D341Med (cell line): ENCODE results near the gene NHLRC2.
A peak's percentile ranks its signal among the peaks of the same experiment; 100 is the strongest.
"Not testable (repeated sequence)": the region's sequence is repeated elsewhere in the genome, so short reads cannot be mapped to it uniquely, and the experiment has no call there.

ENCODE experiments used
- DNase-seq: peaks from one replicate; pipeline ENCODE4 v3.0.0; 2012; ENCODE audit warnings: low spot score

NHLRC2 gene, protein sequence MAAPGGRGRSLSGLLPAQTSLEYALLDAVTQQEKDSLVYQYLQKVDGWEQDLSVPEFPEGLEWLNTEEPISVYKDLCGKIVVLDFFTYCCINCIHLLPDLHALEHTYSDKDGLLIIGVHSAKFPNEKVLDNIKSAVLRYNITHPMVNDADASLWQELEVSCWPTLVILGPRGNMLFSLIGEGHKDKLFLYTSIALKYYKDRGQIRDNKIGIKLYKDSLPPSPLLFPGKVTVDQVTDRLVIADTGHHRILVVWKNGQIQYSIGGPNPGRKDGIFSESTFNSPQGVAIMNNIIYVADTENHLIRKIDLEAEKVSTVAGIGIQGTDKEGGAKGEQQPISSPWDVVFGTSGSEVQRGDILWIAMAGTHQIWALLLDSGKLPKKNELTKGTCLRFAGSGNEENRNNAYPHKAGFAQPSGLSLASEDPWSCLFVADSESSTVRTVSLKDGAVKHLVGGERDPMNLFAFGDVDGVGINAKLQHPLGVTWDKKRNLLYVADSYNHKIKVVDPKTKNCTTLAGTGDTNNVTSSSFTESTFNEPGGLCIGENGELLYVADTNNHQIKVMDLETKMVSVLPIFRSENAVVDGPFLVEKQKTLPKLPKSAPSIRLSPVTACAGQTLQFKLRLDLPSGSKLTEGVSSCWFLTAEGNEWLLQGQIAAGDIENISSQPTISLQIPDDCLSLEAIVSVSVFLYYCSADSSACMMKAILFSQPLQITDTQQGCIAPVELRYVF

DNA sequence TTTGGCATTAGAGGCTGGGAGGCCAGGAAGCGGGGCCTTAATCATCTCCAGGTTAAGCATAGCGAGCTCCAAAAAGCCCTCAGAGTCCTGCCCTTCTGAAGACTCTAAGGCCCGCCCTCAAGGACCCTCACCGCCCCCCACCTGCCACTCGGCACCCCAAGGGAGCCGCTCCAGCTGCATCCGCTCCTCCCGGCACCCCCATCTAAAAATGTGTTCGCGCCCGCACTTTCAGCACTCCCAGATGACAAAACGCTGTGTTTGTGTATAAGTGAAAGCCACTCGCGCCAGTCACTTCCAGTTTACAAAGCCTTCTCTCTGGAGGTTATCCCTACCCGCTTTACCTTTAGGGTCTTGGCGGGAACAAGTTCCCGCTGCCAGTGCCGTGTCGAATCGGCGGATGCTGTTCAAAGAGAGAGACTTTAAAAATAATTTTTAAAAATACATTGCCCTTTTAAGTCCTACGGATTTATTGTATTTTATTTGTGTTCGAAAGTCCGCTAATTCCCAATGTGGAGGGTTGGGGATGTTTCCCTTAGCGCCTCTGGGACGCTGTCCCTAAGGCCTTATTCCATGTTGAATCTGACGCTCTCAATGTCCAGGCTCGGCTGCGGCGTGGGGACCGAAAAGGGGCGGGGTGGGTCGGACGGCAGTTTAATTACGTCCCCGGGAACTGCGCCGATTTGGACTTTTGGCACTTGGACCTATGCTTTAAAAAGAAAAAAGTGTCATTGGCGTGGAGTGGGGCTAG, at the start of gene NHLRC2, which contains the start of gene DCLRE1A:
Gene NHLRC2 (plus strand): TSS at position 649 of the 748 bp plus-strand sequence. CDS start 212 bp downstream, outside the sequence.
Gene DCLRE1A (minus strand): TSS at position 70 of the 748 bp plus-strand sequence. CDS start 900 bp downstream, outside the sequence.
- peak; percentile 66 for DNase-seq

DNA sequence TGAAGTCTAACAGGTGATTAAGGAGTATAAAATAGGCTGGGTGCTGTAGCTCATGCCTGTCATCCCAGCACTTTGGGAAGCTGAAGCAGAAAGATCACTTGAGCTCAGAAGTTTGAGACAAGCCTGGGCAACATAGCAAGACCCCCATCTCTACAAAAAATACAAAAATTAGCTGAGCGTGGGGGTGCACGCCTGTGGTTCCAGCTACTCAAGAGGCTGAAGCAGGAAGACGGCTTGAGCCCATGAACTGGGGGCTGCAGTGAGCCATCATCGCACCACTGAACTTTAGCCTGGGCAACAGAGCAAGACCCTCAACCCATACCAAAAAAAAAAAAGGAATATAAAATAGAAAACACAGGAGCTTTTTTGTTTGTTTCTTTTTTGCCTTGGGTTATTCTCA, 48.0 kb upstream of the NHLRC2 start:
- DNase-seq = no peak

DNA sequence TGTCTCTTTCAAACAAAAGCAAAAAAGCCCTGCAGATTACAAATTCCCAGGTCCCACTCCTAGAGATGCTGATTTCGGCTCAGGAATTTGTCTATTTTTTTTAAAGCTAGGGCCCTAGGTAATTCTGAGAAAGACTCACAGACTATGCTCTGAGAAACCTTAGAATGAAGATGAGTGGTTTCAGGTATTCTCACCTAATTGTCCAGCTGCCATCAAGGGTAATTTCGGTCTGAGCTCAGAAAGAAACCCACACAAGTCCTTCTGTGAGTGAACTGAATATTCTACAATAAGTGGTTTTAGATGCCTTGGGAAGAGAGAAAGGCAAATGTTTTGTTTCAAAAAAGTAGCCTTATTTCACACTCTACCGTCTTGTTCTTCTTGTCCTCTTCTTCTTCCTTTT, 46.3 kb upstream of the NHLRC2 start:
- no peak for DNase-seq

DNA sequence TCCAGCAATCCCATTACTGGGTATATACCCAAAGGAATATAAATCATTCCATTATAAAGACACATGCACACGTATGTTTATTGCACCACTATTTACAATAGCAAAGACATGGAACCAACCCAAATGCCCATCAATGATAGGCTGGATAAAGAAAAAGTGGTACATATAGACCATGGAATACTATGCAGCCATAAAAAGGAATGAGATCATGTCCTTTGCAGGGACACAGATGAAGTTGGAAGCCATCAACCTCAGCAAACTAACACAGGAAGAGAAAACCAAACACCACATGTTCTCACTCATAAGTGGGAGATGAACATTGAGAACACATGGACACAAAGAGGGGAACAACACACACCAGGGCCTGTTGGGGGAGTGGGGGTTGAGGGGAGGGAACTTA, 39.8 kb upstream of the NHLRC2 start:
- not testable (repeated sequence) for DNase-seq

DNA sequence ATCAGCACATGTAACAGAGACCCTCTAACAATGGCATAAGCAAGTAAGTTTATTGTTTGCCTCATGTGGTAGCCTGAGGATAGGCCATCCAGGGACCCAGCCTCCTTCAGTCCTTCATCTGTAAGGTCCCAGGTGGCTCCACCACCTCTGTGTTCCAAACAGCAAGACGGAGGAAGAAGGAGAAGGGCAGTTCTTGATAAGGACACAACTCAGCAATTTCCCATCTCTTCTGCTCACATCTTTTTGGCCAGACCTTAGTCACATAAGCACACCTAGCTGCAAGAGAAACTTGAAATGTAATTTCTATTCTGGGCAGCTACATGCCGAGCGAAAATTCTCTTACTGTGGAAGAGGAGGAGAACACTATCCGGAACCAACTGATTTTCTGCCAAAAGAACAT, 34.5 kb upstream of the NHLRC2 start:
- DNase-seq = no peak

DNA sequence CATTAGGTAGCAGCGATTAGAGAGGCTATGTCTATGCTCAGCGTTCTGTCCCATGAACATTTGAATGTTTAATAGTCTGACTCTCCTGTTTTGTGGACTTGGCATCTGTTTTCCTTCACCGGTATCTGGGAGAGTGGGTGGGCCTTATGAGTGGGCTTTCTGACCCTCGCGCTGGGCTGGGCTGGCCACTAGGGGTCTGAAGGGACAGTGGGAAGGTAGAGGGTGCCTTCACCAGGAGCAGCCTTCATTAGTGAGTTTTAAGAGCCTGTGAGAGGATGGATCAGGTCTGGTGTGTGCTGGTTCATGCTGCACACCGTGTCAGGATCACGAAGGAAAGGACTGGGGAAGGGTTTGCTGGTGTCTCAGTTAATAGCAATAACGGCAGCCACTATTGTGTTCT, 34.0 kb upstream of the NHLRC2 start:
- no peak for DNase-seq

DNA sequence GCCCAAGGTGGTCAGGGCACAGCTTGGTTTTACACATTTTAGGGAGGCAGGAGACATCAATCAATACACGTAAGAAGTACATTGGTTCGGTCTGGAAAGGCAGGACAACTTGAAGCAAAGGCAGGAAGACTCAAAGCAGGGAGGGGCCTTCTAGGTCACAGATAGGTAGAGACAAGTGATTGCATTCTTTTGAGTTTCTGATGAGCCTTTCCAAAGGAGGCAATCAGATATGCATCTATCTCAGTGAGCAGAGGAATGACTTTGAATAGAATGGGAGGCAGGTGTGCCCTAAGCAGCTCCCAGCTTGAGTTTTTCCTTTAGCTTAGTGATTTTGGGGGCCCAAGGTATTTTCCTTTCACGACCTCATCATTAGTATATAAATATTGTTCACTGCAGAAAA, 33.2 kb upstream of the NHLRC2 start:
- DNase-seq = not testable (repeated sequence)

DNA sequence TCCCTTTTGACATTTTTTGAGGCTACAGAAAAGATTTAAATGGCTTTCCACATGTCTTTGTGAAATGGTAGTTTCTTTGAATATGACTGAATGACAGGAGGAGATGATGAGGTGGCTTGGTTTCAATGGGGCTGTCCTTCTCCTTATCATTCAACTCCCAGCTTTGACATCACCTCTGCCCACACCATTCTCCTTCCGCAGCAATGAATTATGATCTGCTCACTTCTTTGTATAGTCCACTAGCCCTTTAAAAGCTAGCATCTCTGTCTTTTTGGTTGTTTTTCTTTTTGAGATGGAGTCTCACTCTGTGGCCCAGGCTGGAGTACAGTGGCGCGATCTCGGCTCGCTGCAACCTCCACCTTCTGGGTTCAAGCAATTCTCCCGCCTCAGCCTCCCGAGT, 32.3 kb upstream of the NHLRC2 start:
- DNase-seq = no peak

DNA sequence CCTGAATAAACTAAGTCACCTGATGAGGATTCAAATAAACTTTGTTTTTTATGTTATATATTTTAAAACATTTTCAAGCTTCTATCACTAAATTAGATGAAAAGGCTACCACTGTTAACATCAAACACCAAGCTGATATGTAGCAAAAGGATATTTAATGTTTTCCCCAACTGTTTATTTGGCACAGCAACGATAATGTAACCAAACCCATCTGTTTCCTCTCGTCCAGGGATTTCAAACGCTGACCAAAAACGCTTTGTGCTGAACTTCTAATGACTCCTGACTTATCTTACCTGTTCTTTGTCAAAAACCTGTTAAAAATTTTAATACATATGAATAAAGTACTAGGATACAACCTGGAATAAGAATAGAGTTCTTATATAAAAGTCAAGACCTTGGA, 31.1 kb upstream of the NHLRC2 start:
- DNase-seq = no peak

DNA sequence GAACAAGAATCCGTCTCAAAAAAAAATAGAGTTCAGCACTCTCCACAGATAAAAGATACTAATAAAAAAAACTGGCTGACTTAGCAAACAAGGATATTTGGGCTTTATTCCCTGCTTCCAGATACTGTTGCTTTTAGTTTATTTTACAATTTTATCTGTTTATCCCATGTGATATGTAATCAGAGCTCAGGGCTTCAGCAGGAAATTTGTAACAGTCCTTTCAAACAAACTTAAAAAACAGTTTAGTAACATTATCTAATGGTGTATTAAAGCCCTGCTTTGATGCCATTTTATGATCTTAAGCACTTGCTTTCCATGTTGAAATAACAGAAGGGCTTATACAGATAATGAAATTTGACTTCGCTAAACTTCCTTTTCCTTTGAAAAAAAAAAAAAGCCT, 28.7 kb upstream of the NHLRC2 start:
- DNase-seq = no peak

DNA sequence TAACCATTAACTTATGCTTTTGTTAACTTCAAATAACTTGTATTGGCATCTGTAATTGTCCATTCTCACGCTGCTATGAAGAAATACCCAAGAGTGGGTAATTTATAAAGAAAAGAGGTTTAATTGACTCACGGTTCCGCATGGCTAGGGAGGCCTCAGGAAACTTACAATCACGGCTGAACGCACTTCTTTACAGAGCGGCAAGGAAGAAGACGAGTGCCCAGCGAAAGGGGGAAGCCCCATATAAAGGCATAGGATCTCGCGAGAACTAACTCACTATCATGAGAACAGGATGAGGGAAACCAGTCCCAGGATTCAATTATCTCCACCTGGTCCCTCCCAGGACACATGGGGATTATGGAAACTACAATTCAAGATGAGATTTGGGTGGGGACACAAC, 25.9 kb upstream of the NHLRC2 start:
- not testable (repeated sequence) for DNase-seq

DNA sequence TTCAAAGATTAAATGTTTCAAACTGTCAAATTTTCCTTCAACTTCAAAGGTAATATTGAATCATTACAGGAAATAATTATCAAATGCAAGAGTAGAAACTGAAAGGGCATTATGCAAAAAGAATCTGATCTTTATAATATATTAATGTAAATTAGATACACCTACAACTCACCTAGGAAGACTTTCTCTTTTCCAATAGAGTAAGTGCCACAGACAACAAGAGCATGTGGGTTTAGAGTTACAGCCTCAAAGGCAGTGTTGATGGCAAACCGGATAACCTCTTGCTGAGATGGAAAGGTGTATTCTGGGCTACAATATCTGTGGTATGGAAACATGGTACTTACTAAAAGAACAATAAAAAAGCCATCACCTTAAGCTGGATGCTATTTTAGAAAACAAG, 12.3 kb upstream of the NHLRC2 start:
- DNase-seq = no peak

DNA sequence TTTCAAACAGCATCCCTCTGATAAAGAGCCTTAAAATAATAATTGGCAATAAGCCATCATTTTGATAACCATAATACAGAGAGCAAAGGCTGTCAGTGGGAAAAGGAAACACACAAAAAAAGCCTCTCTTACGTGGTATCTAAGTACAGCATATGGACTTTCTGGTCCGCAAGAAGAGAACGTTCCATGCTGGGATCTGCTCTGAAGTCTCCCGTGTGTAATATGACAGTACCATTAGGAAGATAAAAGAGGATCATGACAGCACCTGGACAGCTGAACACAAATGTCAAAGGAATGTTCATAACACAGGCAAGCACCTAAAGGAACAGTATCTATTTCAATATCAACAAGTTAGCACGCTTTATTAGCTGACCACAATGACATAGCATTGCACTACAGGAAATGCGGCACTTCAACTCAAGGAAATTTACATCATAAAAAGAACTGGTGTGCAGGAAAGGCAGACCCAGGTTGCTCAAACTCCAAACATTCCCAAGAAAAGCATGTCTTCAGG, 10.4 kb upstream of the NHLRC2 start:
- DNase-seq = no peak

DNA sequence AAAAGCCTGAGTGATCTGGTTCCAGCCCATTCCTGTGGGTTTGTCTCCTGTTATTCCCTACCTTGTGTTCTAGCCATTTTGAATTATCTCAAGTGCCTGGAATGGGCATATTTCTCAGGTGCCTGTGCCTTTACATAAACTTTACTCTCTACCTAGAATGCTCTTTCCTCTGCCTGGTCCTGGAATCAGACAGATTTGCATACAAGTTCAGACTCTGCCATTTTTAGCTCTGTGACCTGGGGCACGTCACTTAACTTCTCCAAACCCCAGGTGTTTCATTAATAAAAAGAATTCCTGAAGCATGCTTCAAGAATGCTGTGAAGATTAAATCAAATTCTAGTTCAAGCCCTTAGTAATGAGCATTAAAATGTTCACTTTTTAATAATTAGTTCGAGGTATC, 8.4 kb upstream of the NHLRC2 start:
- no peak for DNase-seq

DNA sequence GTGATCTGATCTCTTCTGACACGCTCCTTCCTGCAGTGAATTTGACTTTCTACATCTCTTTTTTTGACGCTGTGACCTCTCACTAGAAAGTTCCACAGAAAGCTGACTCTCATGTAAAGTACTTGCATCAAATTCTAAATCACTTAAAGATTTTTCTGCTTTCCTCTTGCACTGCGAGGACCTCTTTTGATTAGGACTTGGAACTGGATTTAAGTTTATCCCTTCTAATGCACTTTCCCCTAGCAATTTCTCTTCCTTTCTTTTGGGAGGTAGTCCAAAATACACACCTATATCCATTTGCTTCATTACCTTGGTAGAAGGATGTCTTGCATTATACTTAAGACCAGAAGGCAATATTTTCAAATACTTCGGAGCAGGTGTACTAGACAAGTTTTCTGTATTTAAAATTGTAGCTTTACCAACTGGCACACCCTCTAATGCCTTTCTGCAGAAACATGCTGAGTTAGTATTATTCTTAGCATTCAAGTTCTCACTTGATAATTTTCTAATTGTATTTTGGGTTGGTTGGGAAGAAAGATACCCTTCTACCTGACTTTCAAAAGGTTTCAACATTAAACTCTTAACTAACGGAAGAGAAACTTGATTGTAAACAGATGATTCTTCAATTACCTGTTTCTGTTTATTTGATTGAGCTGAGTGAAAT, 5.2 kb upstream of the NHLRC2 start:
- no peak for DNase-seq

DNA sequence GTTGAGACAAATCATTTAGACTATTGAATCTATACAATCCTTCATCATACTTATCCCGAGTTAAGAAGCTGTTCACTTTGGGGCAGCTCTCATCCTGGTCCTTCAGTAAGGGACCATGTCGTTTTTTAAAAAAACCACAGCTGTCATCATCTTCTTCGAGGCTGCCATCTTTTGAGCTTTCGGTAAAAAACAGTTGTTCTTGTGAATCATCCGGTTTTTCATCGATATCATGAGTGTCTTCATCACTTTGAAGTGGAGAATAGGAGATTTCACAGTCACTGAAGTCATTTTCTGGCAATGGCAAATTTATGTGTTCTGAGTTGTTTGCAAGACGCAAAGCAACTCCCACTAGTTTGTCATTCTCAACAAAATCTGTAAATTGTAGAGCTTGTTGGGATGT, 4.5 kb upstream of the NHLRC2 start:
- no peak for DNase-seq

DNA sequence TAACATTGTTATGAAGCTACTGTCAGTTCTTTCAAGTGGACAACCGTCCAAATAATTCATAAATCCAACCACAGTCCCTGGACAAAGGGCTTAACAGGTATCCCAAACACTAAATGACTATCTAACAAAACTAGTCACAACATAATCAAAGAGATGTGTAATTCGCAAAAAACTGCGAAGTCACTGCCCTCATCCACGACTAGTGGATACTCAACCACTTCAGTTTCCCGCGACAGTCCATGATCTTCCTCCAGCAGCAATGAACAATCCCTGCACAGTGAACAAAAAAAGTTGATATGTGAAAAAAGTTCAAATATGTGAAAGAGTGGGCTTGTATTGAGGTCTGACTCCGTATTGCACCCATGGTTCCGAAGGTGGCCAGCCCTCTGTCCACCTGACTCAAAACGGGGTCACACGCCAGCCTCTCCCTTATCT, 866 bp upstream of the NHLRC2 start:
- no peak for DNase-seq

DNA sequence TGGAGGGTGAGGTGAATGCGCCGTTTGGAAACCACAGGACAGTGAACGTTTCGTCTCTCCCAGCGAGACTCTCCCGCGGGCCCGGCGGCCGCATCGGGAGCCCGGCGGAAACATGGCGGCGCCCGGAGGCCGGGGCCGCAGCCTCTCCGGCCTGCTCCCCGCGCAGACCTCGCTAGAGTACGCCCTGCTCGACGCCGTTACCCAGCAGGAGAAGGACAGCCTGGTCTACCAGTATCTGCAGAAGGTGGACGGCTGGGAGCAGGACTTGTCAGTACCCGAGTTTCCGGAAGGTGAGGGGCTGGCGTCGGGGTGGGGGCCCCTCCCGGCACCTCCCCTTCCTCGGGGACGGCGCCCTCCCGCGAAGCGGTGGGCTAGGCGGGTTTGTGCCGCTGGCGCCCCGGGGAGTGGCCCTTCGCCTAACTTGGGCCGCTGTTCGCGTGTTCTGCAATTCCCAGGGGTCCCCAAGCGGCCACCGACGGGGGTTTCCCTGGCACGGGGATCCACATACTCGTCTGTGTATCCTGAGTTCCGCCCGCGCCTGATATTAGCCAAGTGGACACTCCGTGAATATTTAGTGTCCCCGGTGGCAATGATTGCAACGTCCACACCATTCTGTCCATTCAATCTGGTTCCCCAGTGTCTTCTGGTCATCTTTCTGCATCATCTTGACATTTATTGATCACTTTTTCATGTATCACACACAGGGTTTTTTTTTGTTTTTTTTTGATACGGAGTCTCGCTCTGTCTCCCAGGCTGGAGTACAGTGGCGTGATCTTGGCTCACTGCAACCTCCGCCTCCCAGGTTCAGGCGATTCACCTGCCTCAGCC, 514 bp downstream of the NHLRC2 start:
- DNase-seq = peak; percentile 72

DNA sequence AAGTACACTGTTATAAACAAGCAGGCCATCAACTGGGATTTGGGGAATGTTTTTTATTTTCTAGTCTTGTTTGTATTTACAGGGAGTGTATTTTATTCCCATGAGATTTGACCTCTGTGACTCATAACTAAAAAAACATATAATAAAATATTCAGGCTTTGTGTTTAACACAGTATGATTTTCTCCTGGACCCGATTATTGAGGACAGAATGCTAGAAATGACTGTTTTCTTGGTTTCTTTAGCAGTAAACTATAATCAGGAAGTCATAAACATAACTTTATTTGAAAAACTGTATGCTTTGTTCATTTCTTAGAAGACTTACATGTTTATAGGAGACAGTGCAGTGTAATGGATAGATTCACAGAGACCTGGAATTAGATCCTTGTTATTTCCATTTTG, 2.1 kb downstream of the NHLRC2 start:
- DNase-seq = no peak

DNA sequence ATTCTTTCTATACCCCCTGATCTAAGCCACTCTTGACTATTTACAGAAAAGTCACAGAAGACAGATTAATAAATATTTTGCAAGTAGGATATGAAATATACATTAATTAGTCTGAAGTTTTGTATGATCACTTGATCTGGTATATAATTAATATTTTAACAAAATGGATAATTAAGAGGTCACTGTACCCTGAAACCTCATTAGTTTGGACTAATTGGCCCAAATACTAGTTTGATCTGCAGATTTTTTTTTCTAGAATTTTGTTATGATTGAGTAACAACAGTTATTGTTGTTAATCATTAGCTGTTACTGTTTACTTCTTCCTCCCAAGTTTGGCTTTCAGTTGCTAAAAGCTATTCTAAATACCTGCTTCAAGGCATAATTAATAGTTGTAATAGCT, 2.7 kb downstream of the NHLRC2 start:
- DNase-seq = no peak

DNA sequence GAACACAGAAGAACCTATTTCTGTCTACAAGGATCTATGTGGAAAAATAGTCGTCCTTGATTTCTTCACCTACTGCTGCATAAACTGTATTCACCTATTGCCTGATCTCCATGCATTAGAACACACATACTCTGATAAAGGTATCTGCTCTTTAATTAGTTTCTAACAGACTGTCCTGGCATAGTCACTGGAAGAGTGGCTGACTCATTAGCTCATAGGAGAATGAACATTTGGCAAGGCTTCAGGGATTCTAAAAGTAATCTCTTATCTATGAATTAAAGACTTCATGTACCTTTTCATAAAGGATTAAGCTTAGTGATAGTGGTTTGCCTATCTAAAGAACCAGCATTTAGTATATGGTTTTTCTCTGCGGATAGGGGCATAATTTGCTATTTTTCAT, 4.1 kb downstream of the NHLRC2 start:
- no peak for DNase-seq
